K562 (cell line): ENCODE data around the gene GNAZ. TPM values are rescaled to one million over a fixed set of nuclear protein-coding genes. Genes with fewer than 3 reads are reported as not detected.

ENCODE experiments used
- ARID2 ChIP-seq: fragments of 450-650 bp; IDR thresholded peaks from 2 replicates; pipeline ENCODE4 v1.6.1; 2017; ENCODE audit warnings: antibody characterized with exemption, mild to moderate bottlenecking
- CAMTA2 ChIP-seq: fragments of 250-450 bp; sonication (Bioruptor Pico); conservative IDR thresholded peaks from 2 replicates; pipeline ENCODE4 v1.5.1; 2022
- FUS ChIP-seq: fragments of 200-400 bp; formaldehyde crosslinking; optimal IDR thresholded peaks from 2 replicates; pipeline ENCODE3; 2017; ENCODE audit warnings: low read depth, low read length
- HDAC3 ChIP-seq: fragments of 450-650 bp; IDR thresholded peaks from 2 replicates; pipeline ENCODE4 v1.6.1; 2018; ENCODE audit warnings: borderline replicate concordance, mild to moderate bottlenecking, moderate library complexity; ENCODE audit not compliant: partially characterized antibody
- HINFP ChIP-seq: fragments of 450-650 bp; conservative IDR thresholded peaks from 2 replicates; pipeline ENCODE4 v1.6.1; 2016; ENCODE audit warnings: missing genetic modification characterization, low read depth, mild to moderate bottlenecking, control low read depth, missing compliant biosample characterization
- MCM5 ChIP-seq: fragments of 450-650 bp; IDR thresholded peaks from 2 replicates; pipeline ENCODE4 v1.6.1; 2016; ENCODE audit warnings: low read depth
- MCM7 ChIP-seq, 2 experiments: fragments of 450-650 bp; IDR thresholded peaks; 2 replicates each; pipeline ENCODE4 v1.6.1; 2016 to 2018
- POU5F1 ChIP-seq: fragments of 150-350 bp; IDR thresholded peaks from 2 replicates; pipeline ENCODE4 v1.6.1; 2014; ENCODE audit warnings: borderline replicate concordance, low read length, low read depth, mild to moderate bottlenecking; ENCODE audit not compliant: partially characterized antibody
- SRSF9 ChIP-seq: fragments of 200-400 bp; formaldehyde crosslinking; IDR thresholded peaks from 2 replicates; pipeline ENCODE4 v1.6.1; 2017; ENCODE audit warnings: low read depth, low read length, borderline replicate concordance
- ZBTB5 ChIP-seq: fragments of 450-650 bp; IDR thresholded peaks from 2 replicates; pipeline ENCODE4 v1.6.1; 2017; ENCODE audit warnings: antibody characterized with exemption
- ZBTB7A ChIP-seq: IDR thresholded peaks from 2 replicates; pipeline ENCODE4 v1.6.1; 2011; ENCODE audit warnings: low read depth, mild to moderate bottlenecking, low read length, moderate library complexity, borderline replicate concordance; ENCODE audit not compliant: control insufficient read depth
- polyA plus RNA-seq, 8 experiments: library from polyadenylated mRNA; depleted of rRNA in 4 of 8; stranded (reverse) in 5 of 8; unstranded in 3 of 8; fragments of >200 nt; fragmentation: Nextera tagmentation in 2 of 8; fragmentation: Illumina TruSeq in 1 of 8; extraction: Ambion mirVana in 2 of 8; extraction: Trizol in 1 of 8; gene quantifications; 2 replicates each; pipeline versions ENCODE4 v1.2.1 to v1.2.3, GENCODE V29; 2011 to 2014; ENCODE audit warnings: inconsistent platforms in 1 of 8, missing spikeins in 1 of 8
- total RNA-seq, 7 experiments: library from RNA; depleted of rRNA in 6 of 7; stranded (reverse); fragments of >200 nt in 6 of 7; fragmentation: Illumina TruSeq in 2 of 7; extraction: Trizol in 2 of 7; gene quantifications; 2 replicates each; pipeline versions ENCODE4 v1.2.1 to v1.2.3, GENCODE V29; 2011 to 2021; ENCODE audit warnings: low replicate concordance in 1 of 7
- TF ChIP-seq, protein P1 (sequence below): fragments of 250-450 bp; sonication (Bioruptor Pico); IDR thresholded peaks from 2 replicates; pipeline ENCODE4 v1.8.0; 2022; ENCODE audit warnings: moderate library complexity, mild to moderate bottlenecking, inconsistent platforms
- TF ChIP-seq, protein P2 (sequence below), 2 experiments: fragments of 450-650 bp; formaldehyde crosslinking in 1 of 2; IDR thresholded peaks; 2 replicates each; pipeline versions ENCODE4 v1.4.0 to v1.6.1; 2014 to 2020; ENCODE audit warnings: mild to moderate bottlenecking in 2 of 2, borderline replicate concordance in 1 of 2, low read depth in 1 of 2

GNAZ gene
- total and polyA plus RNA-seq, 9 of the 15 experiments (the other 6 are each of a cell fraction or from before 2014, with no cell fraction given): 0.04 to 0.22 (median 0.13) TPM; not detected in 3

GRCh38 chr22:23098718-23099530, 28.6 kb downstream of the GNAZ start (continued):
- TF ChIP-seq, protein P1, sequence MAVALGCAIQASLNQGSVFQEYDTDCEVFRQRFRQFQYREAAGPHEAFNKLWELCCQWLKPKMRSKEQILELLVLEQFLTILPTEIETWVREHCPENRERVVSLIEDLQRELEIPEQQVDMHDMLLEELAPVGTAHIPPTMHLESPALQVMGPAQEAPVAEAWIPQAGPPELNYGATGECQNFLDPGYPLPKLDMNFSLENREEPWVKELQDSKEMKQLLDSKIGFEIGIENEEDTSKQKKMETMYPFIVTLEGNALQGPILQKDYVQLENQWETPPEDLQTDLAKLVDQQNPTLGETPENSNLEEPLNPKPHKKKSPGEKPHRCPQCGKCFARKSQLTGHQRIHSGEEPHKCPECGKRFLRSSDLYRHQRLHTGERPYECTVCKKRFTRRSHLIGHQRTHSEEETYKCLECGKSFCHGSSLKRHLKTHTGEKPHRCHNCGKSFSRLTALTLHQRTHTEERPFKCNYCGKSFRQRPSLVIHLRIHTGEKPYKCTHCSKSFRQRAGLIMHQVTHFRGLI: no peak
- TF ChIP-seq SRSF9 (no peak), MCM7 (IDR thresholded peaks at IDR 0.05) (no peak), CAMTA2 (CRISPR knock-in tag) (no peak), ZBTB5 (no peak), HINFP (no peak), MCM5 (no peak), FUS (no peak), HDAC3 (no peak), ZBTB7A (peak; percentile 41; the same call in 1 of the 2 replicates), POU5F1 (no peak), ARID2 (no peak)
- TF ChIP-seq, protein P2, sequence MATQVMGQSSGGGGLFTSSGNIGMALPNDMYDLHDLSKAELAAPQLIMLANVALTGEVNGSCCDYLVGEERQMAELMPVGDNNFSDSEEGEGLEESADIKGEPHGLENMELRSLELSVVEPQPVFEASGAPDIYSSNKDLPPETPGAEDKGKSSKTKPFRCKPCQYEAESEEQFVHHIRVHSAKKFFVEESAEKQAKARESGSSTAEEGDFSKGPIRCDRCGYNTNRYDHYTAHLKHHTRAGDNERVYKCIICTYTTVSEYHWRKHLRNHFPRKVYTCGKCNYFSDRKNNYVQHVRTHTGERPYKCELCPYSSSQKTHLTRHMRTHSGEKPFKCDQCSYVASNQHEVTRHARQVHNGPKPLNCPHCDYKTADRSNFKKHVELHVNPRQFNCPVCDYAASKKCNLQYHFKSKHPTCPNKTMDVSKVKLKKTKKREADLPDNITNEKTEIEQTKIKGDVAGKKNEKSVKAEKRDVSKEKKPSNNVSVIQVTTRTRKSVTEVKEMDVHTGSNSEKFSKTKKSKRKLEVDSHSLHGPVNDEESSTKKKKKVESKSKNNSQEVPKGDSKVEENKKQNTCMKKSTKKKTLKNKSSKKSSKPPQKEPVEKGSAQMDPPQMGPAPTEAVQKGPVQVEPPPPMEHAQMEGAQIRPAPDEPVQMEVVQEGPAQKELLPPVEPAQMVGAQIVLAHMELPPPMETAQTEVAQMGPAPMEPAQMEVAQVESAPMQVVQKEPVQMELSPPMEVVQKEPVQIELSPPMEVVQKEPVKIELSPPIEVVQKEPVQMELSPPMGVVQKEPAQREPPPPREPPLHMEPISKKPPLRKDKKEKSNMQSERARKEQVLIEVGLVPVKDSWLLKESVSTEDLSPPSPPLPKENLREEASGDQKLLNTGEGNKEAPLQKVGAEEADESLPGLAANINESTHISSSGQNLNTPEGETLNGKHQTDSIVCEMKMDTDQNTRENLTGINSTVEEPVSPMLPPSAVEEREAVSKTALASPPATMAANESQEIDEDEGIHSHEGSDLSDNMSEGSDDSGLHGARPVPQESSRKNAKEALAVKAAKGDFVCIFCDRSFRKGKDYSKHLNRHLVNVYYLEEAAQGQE (IDR thresholded peaks at IDR 0.05; ENCODE audit: borderline replicate concordance): no peak
- TF ChIP-seq, protein P2 (CRISPR knock-in tag; IDR thresholded peaks at IDR 0.05; ENCODE audit: low read depth): no peak
